H9 (cell line): ENCODE measurements around the gene UPK1A. TPM values are rescaled to one million over a fixed set of nuclear protein-coding genes. Genes with fewer than 3 reads are reported as not detected.

Experiments
- DNase-seq: peaks from one replicate; pipeline ENCODE4 v3.0.0-alpha.2; 2017
- H2AFZ ChIP-seq: one replicate; pipeline ENCODE4 v1.6.1; 2013; ENCODE audit warnings: mild to moderate bottlenecking, low read length, control low read depth, moderate library complexity
- H2AK5ac ChIP-seq: 2 replicates; pipeline ENCODE4 v1.6.1; 2013; ENCODE audit warnings: low read length, control low read depth, mixed read lengths; ENCODE audit not compliant: insufficient read length
- H2BK120ac ChIP-seq: one replicate; pipeline ENCODE4 v1.6.1; 2013; ENCODE audit warnings: low read depth, mild to moderate bottlenecking, low read length, control low read depth, inconsistent platforms; ENCODE audit not compliant: poor library complexity, severe bottlenecking
- H2BK12ac ChIP-seq: 2 replicates; pipeline ENCODE4 v1.6.1; 2013; ENCODE audit warnings: low read length, control low read depth, mixed read lengths, low read depth; ENCODE audit not compliant: insufficient read length
- H2BK15ac ChIP-seq: 2 replicates; pipeline ENCODE4 v1.6.1; 2013; ENCODE audit warnings: low read depth, low read length, control low read depth
- H2BK20ac ChIP-seq: one replicate; pipeline ENCODE4 v1.6.1; 2013; ENCODE audit warnings: low read depth, mild to moderate bottlenecking, low read length, control low read depth, inconsistent platforms; ENCODE audit not compliant: poor library complexity, severe bottlenecking
- H2BK5ac ChIP-seq: 2 replicates; pipeline ENCODE4 v1.6.1; 2013; ENCODE audit warnings: low read length, control low read depth, mixed read lengths; ENCODE audit not compliant: insufficient read length
- H3K14ac ChIP-seq: 2 replicates; pipeline ENCODE4 v1.6.1; 2013; ENCODE audit warnings: low read length, control low read depth; ENCODE audit not compliant: insufficient read depth
- H3K18ac ChIP-seq: 2 replicates; pipeline ENCODE4 v1.6.1; 2013; ENCODE audit warnings: low read depth, mild to moderate bottlenecking, mixed read lengths, low read length, control low read depth; ENCODE audit not compliant: insufficient read length
- H3K23ac ChIP-seq: 2 replicates; pipeline ENCODE4 v1.6.1; 2013; ENCODE audit warnings: low read length, control low read depth, mixed read lengths, low read depth; ENCODE audit not compliant: insufficient read length
- H3K23me2 ChIP-seq: 2 replicates; pipeline ENCODE4 v1.6.1; 2013; ENCODE audit warnings: low read depth, mild to moderate bottlenecking, mixed read lengths, low read length, control low read depth; ENCODE audit not compliant: insufficient read length, poor library complexity, severe bottlenecking
- H3K27ac ChIP-seq: 2 replicates; pipeline ENCODE4 v1.5.1; 2013; ENCODE audit warnings: low read length, control low read depth, mixed read lengths, low read depth; ENCODE audit not compliant: insufficient read length
- H3K27me3 ChIP-seq: 2 replicates; pipeline ENCODE4 v1.6.1; 2013; ENCODE audit warnings: low read length, control low read depth, inconsistent platforms; ENCODE audit not compliant: insufficient read depth
- H3K4ac ChIP-seq: 2 replicates; pipeline ENCODE4 v1.6.1; 2013; ENCODE audit warnings: low read depth, mild to moderate bottlenecking, control low read depth, inconsistent platforms, low read length, moderate library complexity
- H3K4me1 ChIP-seq: 2 replicates; pipeline ENCODE4 v1.6.1; 2013; ENCODE audit warnings: low read length, control low read depth, inconsistent platforms; ENCODE audit not compliant: insufficient read depth
- H3K4me2 ChIP-seq: 2 replicates; pipeline ENCODE4 v1.6.1; 2013; ENCODE audit warnings: low read length, control low read depth, mixed read lengths; ENCODE audit not compliant: insufficient read length, insufficient read depth
- H3K56ac ChIP-seq: 2 replicates; pipeline ENCODE4 v1.6.1; 2013; ENCODE audit warnings: low read depth, mild to moderate bottlenecking, mixed read lengths, low read length, control low read depth; ENCODE audit not compliant: insufficient read length
- H3K79me1 ChIP-seq: 2 replicates; pipeline ENCODE4 v1.6.1; 2013; ENCODE audit warnings: low read depth, mild to moderate bottlenecking, moderate library complexity, low read length, control low read depth, inconsistent platforms; ENCODE audit not compliant: insufficient read depth, poor library complexity, severe bottlenecking
- H3K79me2 ChIP-seq: 2 replicates; pipeline ENCODE4 v1.6.1; 2013; ENCODE audit warnings: low read length, control low read depth, inconsistent platforms; ENCODE audit not compliant: insufficient read depth
- H3K9ac ChIP-seq: 2 replicates; pipeline ENCODE4 v1.6.1; 2013; ENCODE audit warnings: low read length, control low read depth, mixed read lengths; ENCODE audit not compliant: insufficient read length; ENCODE audit errors: extremely low read depth
- H3K9me3 ChIP-seq: one replicate; pipeline ENCODE4 v1.6.1; 2013; ENCODE audit warnings: low read depth, low read length, inconsistent platforms; ENCODE audit not compliant: control insufficient read depth
- H3T11ph ChIP-seq: one replicate; pipeline ENCODE4 v1.6.1; 2013; ENCODE audit warnings: mild to moderate bottlenecking, low read length, control low read depth, inconsistent platforms
- H4K20me1 ChIP-seq: one replicate; pipeline ENCODE4 v1.6.1; 2013; ENCODE audit not compliant: control insufficient read depth, insufficient read length, insufficient read depth
- H4K5ac ChIP-seq: 2 replicates; pipeline ENCODE4 v1.6.1; 2013; ENCODE audit warnings: low read depth, mild to moderate bottlenecking, mixed read lengths, low read length, control low read depth; ENCODE audit not compliant: insufficient read length
- H4K8ac ChIP-seq: replicated peaks from 2 replicates; pipeline ENCODE4 v1.6.1; 2013; ENCODE audit warnings: low read length, control low read depth, mixed read lengths, low read depth; ENCODE audit not compliant: insufficient read length
- H4K91ac ChIP-seq: 2 replicates; pipeline ENCODE4 v1.6.1; 2013; ENCODE audit warnings: low read depth, mild to moderate bottlenecking, moderate library complexity, mixed read lengths, low read length, control low read depth; ENCODE audit not compliant: insufficient read length
- H3K27ac Mint-ChIP-seq, 3 experiments: 2 replicates in 2 of 3; 3 replicates in 1 of 3; pipeline ENCODE4 v1.8.0; 2020 to 2021; ENCODE audit warnings: mixed read lengths in 3 of 3, mild to moderate bottlenecking in 1 of 3, moderate library complexity in 1 of 3
- H3K27me3 Mint-ChIP-seq: 2 replicates; pipeline ENCODE4 v1.8.0; 2021; ENCODE audit warnings: low read depth, mild to moderate bottlenecking, moderate library complexity, mixed read lengths
- H3K36me3 Mint-ChIP-seq, 3 experiments: 2 replicates in 2 of 3; 3 replicates in 1 of 3; pipeline ENCODE4 v1.8.0; 2020 to 2021; ENCODE audit warnings: low read depth in 3 of 3, mixed read lengths in 3 of 3; ENCODE audit not compliant: insufficient read depth in 1 of 3
- H3K4me1 Mint-ChIP-seq, 2 experiments: 2 replicates each; pipeline ENCODE4 v1.8.0; 2020; ENCODE audit warnings: mixed read lengths in 2 of 2
- H3K4me3 Mint-ChIP-seq, 2 experiments: 2 replicates in 1 of 2; 3 replicates in 1 of 2; pipeline ENCODE4 v1.8.0; 2020 to 2021; ENCODE audit warnings: mild to moderate bottlenecking in 2 of 2, mixed read lengths in 2 of 2, moderate library complexity in 1 of 2
- H3K9me3 Mint-ChIP-seq, 2 experiments: 2 replicates in 1 of 2; 3 replicates in 1 of 2; pipeline ENCODE4 v1.8.0; 2020; ENCODE audit warnings: mild to moderate bottlenecking in 2 of 2, mixed read lengths in 2 of 2, moderate library complexity in 1 of 2
- CTCF ChIP-seq: fragments of 200-600 bp; sonication (generic); conservative IDR thresholded peaks from 3 replicates; pipeline ENCODE4 v1.8.0; 2021; ENCODE audit warnings: antibody characterized with exemption, mild to moderate bottlenecking
- WGBS: extraction: QIAGEN DNeasy Blood & Tissue Kit; methylation state at CpG from one replicate; pipeline ENCODE4 v1.1.7; 2013; ENCODE audit warnings: missing lambda C conversion rate, low lambda C conversion rate, mixed read lengths; ENCODE audit not compliant: insufficient read length; ENCODE audit errors: extremely low coverage; 5-methylcytosine and 5-hydroxymethylcytosine counted together
- total RNA-seq: library from RNA; stranded (reverse); gene quantifications from 2 replicates; pipeline ENCODE4 v1.2.1, GENCODE V29; 2021

UPK1A gene
- total RNA-seq, 1 experiment from 2014 or later = 4.3 TPM

- no peak for DNase-seq
- H3K4ac ChIP-seq = no peak overlapping the region
- peaks cover 62 to 92% (median 89%) of the 10 kb centered on the region in 3 experiments for H3K36me3 Mint-ChIP-seq
- H2BK20ac ChIP-seq = no peak overlapping the region
- no peak overlapping the region for H3K23ac ChIP-seq
- H3K9me3 Mint-ChIP-seq = no peaks in the 10 kb centered on the region
- H3K23me2 ChIP-seq = no peaks in the 10 kb centered on the region
- H2BK5ac ChIP-seq = no peak overlapping the region
- H3K27me3 ChIP-seq = no peaks in the 10 kb centered on the region
- H3K56ac ChIP-seq = no peak overlapping the region
- no peak for TF ChIP-seq CTCF
- no peak overlapping the region for H4K8ac ChIP-seq
- H3K27ac Mint-ChIP-seq = no peak overlapping the region
- no peak overlapping the region for H2AFZ ChIP-seq
- no peak overlapping the region for H3K4me3 Mint-ChIP-seq
- no peak overlapping the region for H2BK12ac ChIP-seq
- no peaks in the 10 kb centered on the region for H4K20me1 ChIP-seq
- no peak overlapping the region for H3K18ac ChIP-seq
- no peak overlapping the region for H3T11ph ChIP-seq
- no peak overlapping the region for H3K4me2 ChIP-seq
- H3K4me1 Mint-ChIP-seq = no peaks in the 10 kb centered on the region
- H3K9ac ChIP-seq = no peak overlapping the region
- no peaks in the 10 kb centered on the region for H3K79me2 ChIP-seq
- H2BK120ac ChIP-seq = no peak overlapping the region
- H3K79me1 ChIP-seq = no peaks in the 10 kb centered on the region
- H3K14ac ChIP-seq = no peak overlapping the region
- no peaks in the 10 kb centered on the region for H3K9me3 ChIP-seq
- no peak overlapping the region for H4K91ac ChIP-seq
- no peak overlapping the region for H2AK5ac ChIP-seq
- no peak overlapping the region for H4K5ac ChIP-seq
- H3K4me1 ChIP-seq = no peaks in the 10 kb centered on the region
- no peak overlapping the region for H3K27ac ChIP-seq
- no CpG with 5 or more reads among the region's 23 CpGs for WGBS
- H3K27me3 Mint-ChIP-seq = no peaks in the 10 kb centered on the region; the same call in 1 of the 2 replicates
- no peak overlapping the region for H2BK15ac ChIP-seq
These were observed 59.0 kb downstream of the UPK1A start for GRCh38 chr19:35725216-35725861.
